ENCODE results near the gene SEC24D. TPM values are rescaled to one million over a fixed set of nuclear protein-coding genes. Genes with fewer than 3 reads are reported as not detected.

The SEC24D gene
- total and polyA plus RNA-seq, 9 of the 15 experiments (the other 6 are each of a cell fraction or from before 2014, with no cell fraction given), result 7.1 to 22.5 (median 11.3) TPM

- TF ChIP-seq FOXJ3 (CRISPR knock-in tag; IDR thresholded peaks at IDR 0.05) (no peak), ZBTB26 (CRISPR knock-in tag; IDR thresholded peaks at IDR 0.05) (no peak), SPI1 (IDR thresholded peaks at IDR 0.05; ENCODE audit: borderline replicate concordance, low read depth, low read length) (peak; percentile 81; the same call in 1 of the 2 replicates), ZBTB49 (CRISPR knock-in tag; IDR thresholded peaks at IDR 0.05; ENCODE audit: borderline replicate concordance) (no peak), C11orf30 (IDR thresholded peaks at IDR 0.05; ENCODE audit: low read depth) (peak; percentile 84), CC2D1A (IDR thresholded peaks at IDR 0.05) (no peak), MNT (conservative IDR thresholded peaks at IDR 0.05) (peak; percentile 14 to 42; a peak in 1 of 4 replicates), ATF7 (IDR thresholded peaks at IDR 0.05) (peak; percentile 13; the same call in 1 of the 2 replicates), U2AF1 (optimal IDR thresholded peaks at IDR 0.05; ENCODE audit: low read depth, low read length) (no peak), NRF1 (conservative IDR thresholded peaks at IDR 0.05 in 1 of 2, IDR thresholded peaks at IDR 0.05 in 1 of 2) (peak; percentile 49 to 59; a peak in 3 of 4 replicates), TEAD4 (IDR thresholded peaks at IDR 0.05; ENCODE audit: low read length) (no peak), TEAD4 (CRISPR knock-in tag; IDR thresholded peaks at IDR 0.05; ENCODE audit: borderline replicate concordance) (no peak), ELF1 (tag; IDR thresholded peaks at IDR 0.05) (peak; percentile 32; the same call in 1 of the 2 replicates), ZBTB43 (CRISPR knock-in tag; IDR thresholded peaks at IDR 0.05) (no peak), RBM34 (IDR thresholded peaks at IDR 0.05; ENCODE audit: borderline replicate concordance, insufficient read depth, low read length) (no peak), TBP (optimal IDR thresholded peaks at IDR 0.05; ENCODE audit: low read depth, low read length) (peak; percentile 37), KLF6 (CRISPR knock-in tag; IDR thresholded peaks at IDR 0.05; ENCODE audit: borderline replicate concordance) (no peak), RFX1 (IDR thresholded peaks at IDR 0.05) (peak; percentile 50; the same call in 1 of the 2 replicates), MAFG (tag; conservative IDR thresholded peaks at IDR 0.05) (peak; percentile 64), MEIS2 (IDR thresholded peaks at IDR 0.05; ENCODE audit: partially characterized antibody) (peak; percentile 50), BHLHE40 (IDR thresholded peaks at IDR 0.05; ENCODE audit: low read length) (peak; percentile 15; the same call in 1 of the 2 replicates), SIN3A (IDR thresholded peaks at IDR 0.05; ENCODE audit: borderline replicate concordance in 2 of 2, control insufficient read depth in 1 of 2, low read depth in 2 of 2, low read length in 2 of 2) (peak in 1 of 2 experiments; percentile 13; a peak in 1 of 4 replicates)
Measured at GRCh38 chr4:118834960-118835569, 861 bp downstream of the SEC24D start (continued).
